Measurements from ENCODE around the gene PCBP3.

DNA sequence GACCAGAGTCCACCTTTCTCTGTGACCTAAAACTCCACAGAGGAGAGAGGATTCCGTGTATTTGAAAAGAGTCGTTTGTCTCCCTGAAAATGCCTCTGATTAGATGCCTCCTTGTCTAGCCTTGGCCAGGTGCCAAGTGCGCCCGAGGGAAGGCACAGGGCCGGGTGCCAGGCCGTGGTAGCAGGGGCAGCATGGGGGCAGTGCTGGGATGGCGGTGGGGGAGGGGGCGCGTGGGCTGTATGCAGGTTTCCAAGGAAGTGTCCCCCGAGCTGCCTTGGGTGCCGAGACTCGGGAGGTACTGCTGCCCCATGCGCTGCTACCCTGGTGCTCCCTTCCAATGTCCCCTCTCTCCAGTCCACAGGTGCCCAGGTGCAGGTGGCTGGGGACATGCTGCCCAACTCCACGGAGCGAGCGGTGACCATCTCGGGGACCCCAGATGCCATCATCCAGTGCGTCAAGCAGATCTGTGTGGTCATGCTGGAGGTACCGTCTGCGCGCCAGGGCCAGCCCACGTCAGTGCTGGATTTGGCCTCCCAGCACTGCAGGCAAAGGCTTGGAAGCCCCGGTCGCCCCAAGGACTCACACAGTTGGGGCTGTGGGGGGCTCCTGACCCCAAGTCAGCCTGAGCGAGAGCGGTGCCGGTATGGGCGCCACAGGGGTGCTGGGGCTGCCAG is 267.2 kb downstream of the PCBP3 start:
- TF ChIP-seq ZNF274 (IDR thresholded peaks at IDR 0.05; ENCODE audit: low read depth, low read length) (no peak), YY1 (IDR thresholded peaks at IDR 0.05; ENCODE audit: insufficient read depth, insufficient read length) (no peak)
